HepG2 (cell line): ENCODE data around the gene VPS11. TPM values are rescaled to one million over a fixed set of nuclear protein-coding genes. Genes with fewer than 3 reads are reported as not detected.

Experiments used
- HMGXB3 ChIP-seq: sonication (generic); formaldehyde crosslinking; IDR thresholded peaks from 2 replicates; pipeline ENCODE4 v1.4.0; 2020; ENCODE audit warnings: missing genetic modification reagents, borderline replicate concordance
- HOXA3 ChIP-seq: sonication (generic); formaldehyde crosslinking; IDR thresholded peaks from 2 replicates; pipeline ENCODE4 v1.5.0; 2020; ENCODE audit warnings: missing genetic modification reagents
- KDM6A ChIP-seq: IDR thresholded peaks from 2 replicates; pipeline ENCODE4 v1.6.1; 2016; ENCODE audit warnings: low read depth
- LCORL ChIP-seq, 2 experiments: fragments of 450-650 bp in 1 of 2; sonication (generic) in 1 of 2; formaldehyde crosslinking in 1 of 2; IDR thresholded peaks; 2 replicates each; pipeline versions ENCODE4 v1.5.0 to v1.6.1; 2017 to 2020; ENCODE audit warnings: antibody characterized with exemption in 1 of 2, missing genetic modification reagents in 1 of 2
- MIXL1 ChIP-seq: IDR thresholded peaks from 2 replicates; pipeline ENCODE4 v1.6.1; 2016
- PBX2 ChIP-seq: IDR thresholded peaks from 2 replicates; pipeline ENCODE4 v1.6.1; 2016; ENCODE audit warnings: control low read depth
- POLR2G ChIP-seq: fragments of 200-400 bp; formaldehyde crosslinking; IDR thresholded peaks from 2 replicates; pipeline ENCODE4 v1.6.1; 2018; ENCODE audit warnings: mild to moderate bottlenecking, low read depth, low read length, moderate library complexity
- RFX5 ChIP-seq: IDR thresholded peaks from 2 replicates; pipeline ENCODE4 v1.6.1; 2011; ENCODE audit warnings: low read depth, low read length, improper control_type of control experiment
- SIX1 ChIP-seq: sonication (generic); formaldehyde crosslinking; IDR thresholded peaks from 2 replicates; pipeline ENCODE4 v1.4.0; 2020; ENCODE audit warnings: missing genetic modification reagents, borderline replicate concordance
- XRCC5 ChIP-seq: fragments of 200-400 bp; formaldehyde crosslinking; optimal IDR thresholded peaks from 2 replicates; pipeline ENCODE3; 2017; ENCODE audit warnings: mild to moderate bottlenecking, low read length
- ZBTB26 ChIP-seq: IDR thresholded peaks from 2 replicates; pipeline ENCODE4 v1.6.1; 2016; ENCODE audit warnings: missing compliant biosample characterization, missing genetic modification reagents, borderline replicate concordance
- ZNF24 ChIP-seq: fragments of 450-650 bp; IDR thresholded peaks from 2 replicates; pipeline ENCODE4 v1.6.1; 2017; ENCODE audit warnings: antibody characterized with exemption, mild to moderate bottlenecking
- ZNF281 ChIP-seq: sonication (generic); formaldehyde crosslinking; IDR thresholded peaks from 2 replicates; pipeline ENCODE4 v1.4.0; 2020; ENCODE audit warnings: missing genetic modification reagents, borderline replicate concordance
- ZNF296 ChIP-seq: sonication (generic); formaldehyde crosslinking; conservative IDR thresholded peaks from 2 replicates; pipeline ENCODE4 v1.5.0; 2020; ENCODE audit warnings: mild to moderate bottlenecking, missing genetic modification reagents
- ZNF383 ChIP-seq: sonication (generic); formaldehyde crosslinking; IDR thresholded peaks from 2 replicates; pipeline ENCODE4 v1.4.0; 2020; ENCODE audit warnings: missing genetic modification reagents, mild to moderate bottlenecking, borderline replicate concordance
- ZNF773 ChIP-seq: sonication (generic); formaldehyde crosslinking; IDR thresholded peaks from 2 replicates; pipeline ENCODE4 v1.4.0; 2020; ENCODE audit warnings: missing genetic modification reagents, borderline replicate concordance
- polyA plus RNA-seq, 8 experiments: library from polyadenylated mRNA; depleted of rRNA in 3 of 8; stranded (reverse) in 7 of 8; unstranded in 1 of 8; fragments of >200 nt; fragmentation: Illumina TruSeq in 4 of 8; extraction: Trizol in 4 of 8; gene quantifications; 2 replicates each; pipeline versions ENCODE4 v1.2.1 to v1.2.3, GENCODE V29; 2011 to 2016; ENCODE audit warnings: low read depth in 4 of 8, missing spikeins in 1 of 8, mixed read lengths in 1 of 8; ENCODE audit not compliant: insufficient read depth in 1 of 8
- total RNA-seq, 5 experiments: library from RNA; depleted of rRNA; stranded (reverse); fragments of >200 nt; fragmentation: Illumina TruSeq; extraction: Trizol; gene quantifications; 2 replicates each; pipeline ENCODE4 v1.2.3, GENCODE V29; 2016; ENCODE audit warnings: low read depth in 1 of 5

VPS11 gene
- total and polyA plus RNA-seq, 2 of the 13 experiments (the other 11 are each of a cell fraction or from before 2014, with no cell fraction given): 13.7 to 21.6 TPM

GRCh38 chr11:119067371-119068222 lies at the start of gene VPS11 (continued):
- no peak for TF ChIP-seq PBX2 (CRISPR knock-in tag)
- TF ChIP-seq ZNF24: no peak
- 0 out of 2 replicates have a peak, but pooled peaks have one; percentile 46 for TF ChIP-seq HMGXB3 (CRISPR knock-in tag)
- peak; percentile 76 for TF ChIP-seq XRCC5
- no peak for TF ChIP-seq ZNF296
- peak; percentile 84 for TF ChIP-seq HOXA3 (CRISPR knock-in tag)
- TF ChIP-seq ZNF281: 0 out of 2 replicates have a peak, but pooled peaks have one; percentile 29
- no peak for TF ChIP-seq ZNF383 (CRISPR knock-in tag)
- TF ChIP-seq MIXL1: no peak
- TF ChIP-seq POLR2G: peak; percentile 86
- 0 out of 2 replicates have a peak, but pooled peaks have one; percentile 40 for TF ChIP-seq SIX1 (CRISPR knock-in tag)
- TF ChIP-seq LCORL (IDR thresholded peaks at IDR 0.05): no peak
- peak; percentile 68; the same call in 1 of the 2 replicates for TF ChIP-seq LCORL (CRISPR knock-in tag; IDR thresholded peaks at IDR 0.05)
- no peak for TF ChIP-seq KDM6A (CRISPR knock-in tag)
- TF ChIP-seq ZNF773 (CRISPR knock-in tag): no peak
- no peak; the same call in 1 of the 2 replicates for TF ChIP-seq ZBTB26 (CRISPR knock-in tag)
- TF ChIP-seq RFX5: no peak
